Mammary epithelial cell (primary cell): ENCODE data around the gene PIGB.

Source experiments
- EZH2 ChIP-seq: IDR thresholded peaks from 2 replicates; pipeline ENCODE4 v1.6.1; 2012; ENCODE audit warnings: low read length, inconsistent platforms, borderline replicate concordance
- TF ChIP-seq, protein P1 (sequence below), 2 donors: IDR thresholded peaks in 1 of 2; conservative IDR thresholded peaks in 1 of 2; 2 replicates each; pipeline ENCODE4 v1.5.1; 2011 to 2012; ENCODE audit warnings: inconsistent platforms in 2 of 2, low read length in 2 of 2, mild to moderate bottlenecking in 2 of 2, control low read depth in 1 of 2, low read depth in 1 of 2; ENCODE audit not compliant: insufficient read depth in 1 of 2; ENCODE audit errors: extremely low read depth in 1 of 2

DNA sequence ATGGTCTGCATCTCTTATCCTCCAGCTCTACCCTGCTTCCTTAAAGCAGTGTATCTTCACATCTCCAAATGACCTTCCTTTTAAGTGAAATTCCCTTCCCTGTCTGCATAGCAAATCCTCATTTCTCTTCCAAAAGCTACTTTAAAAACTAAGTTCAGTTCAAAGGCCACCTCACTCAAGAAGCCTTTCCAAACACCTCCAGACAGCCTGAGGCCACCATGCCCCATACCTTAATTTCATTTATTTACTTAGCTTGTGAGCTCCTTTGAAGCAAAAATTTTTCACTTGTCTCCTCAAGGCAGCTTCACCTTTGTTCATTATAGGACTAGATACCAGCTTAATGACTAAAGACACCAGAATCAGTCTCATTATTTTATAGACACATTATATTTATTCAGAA is 39.4 kb downstream of the PIGB start:
- TF ChIP-seq, protein P1, sequence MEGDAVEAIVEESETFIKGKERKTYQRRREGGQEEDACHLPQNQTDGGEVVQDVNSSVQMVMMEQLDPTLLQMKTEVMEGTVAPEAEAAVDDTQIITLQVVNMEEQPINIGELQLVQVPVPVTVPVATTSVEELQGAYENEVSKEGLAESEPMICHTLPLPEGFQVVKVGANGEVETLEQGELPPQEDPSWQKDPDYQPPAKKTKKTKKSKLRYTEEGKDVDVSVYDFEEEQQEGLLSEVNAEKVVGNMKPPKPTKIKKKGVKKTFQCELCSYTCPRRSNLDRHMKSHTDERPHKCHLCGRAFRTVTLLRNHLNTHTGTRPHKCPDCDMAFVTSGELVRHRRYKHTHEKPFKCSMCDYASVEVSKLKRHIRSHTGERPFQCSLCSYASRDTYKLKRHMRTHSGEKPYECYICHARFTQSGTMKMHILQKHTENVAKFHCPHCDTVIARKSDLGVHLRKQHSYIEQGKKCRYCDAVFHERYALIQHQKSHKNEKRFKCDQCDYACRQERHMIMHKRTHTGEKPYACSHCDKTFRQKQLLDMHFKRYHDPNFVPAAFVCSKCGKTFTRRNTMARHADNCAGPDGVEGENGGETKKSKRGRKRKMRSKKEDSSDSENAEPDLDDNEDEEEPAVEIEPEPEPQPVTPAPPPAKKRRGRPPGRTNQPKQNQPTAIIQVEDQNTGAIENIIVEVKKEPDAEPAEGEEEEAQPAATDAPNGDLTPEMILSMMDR (conservative IDR thresholded peaks at IDR 0.05 in 1 of 2, IDR thresholded peaks at IDR 0.05 in 1 of 2; ENCODE audit: extremely low read depth in 1 of 2, insufficient read depth in 1 of 2, low read depth in 1 of 2, low read length in 2 of 2): no peak
- no peak for TF ChIP-seq EZH2
